HG03469 (cell line): ENCODE data around the gene RCAN1.

ENCODE experiments used
- ATAC-seq: cut with Tn5 transposase; IDR thresholded peaks from one replicate; pipeline ENCODE4 v1.9.1; 2021; ENCODE audit warnings: mild to moderate bottlenecking, moderate library complexity, moderate number of reproducible peaks; ENCODE audit not compliant: unreplicated experiment

Gene RCAN1

DNA sequence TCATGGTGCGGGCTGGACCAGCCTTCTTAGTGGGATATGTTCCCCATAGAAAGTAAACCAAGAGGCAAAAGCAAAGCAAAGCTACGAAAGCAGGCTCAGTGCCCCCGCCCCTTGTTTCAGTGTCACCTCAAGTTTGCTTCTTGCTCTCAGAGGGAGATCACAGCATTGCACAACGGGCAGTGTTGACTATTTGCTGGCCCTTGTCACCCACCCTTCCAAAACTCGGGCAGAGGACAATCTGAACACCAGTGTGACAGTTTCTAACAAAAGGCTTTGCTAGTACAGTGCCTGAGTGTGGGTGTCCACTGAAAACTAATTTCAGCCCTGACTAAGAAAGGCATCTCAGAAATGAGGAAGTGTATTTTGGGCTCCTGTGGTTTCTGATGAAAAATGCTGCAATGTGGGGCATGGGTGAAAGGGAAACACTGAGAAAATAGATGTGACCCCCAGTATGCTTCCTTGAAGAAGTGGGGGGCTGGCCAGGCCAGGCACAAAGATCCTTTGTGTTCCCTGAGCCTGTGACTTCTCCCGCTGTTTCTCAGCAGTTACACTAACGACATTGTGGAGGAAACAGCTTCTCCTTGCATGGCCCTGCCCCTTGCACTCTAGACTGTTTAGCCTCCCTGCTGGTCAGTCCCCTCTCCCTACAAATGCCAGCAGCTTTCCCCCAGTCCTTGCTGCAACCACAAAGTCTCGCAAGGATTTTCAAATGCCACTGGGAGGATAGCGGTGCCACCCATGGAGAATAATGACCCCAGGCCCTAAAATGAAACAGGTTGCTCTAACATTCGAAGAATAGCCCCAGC, 69.6 kb downstream of the RCAN1 start:
- peak; percentile 58 for ATAC-seq

DNA sequence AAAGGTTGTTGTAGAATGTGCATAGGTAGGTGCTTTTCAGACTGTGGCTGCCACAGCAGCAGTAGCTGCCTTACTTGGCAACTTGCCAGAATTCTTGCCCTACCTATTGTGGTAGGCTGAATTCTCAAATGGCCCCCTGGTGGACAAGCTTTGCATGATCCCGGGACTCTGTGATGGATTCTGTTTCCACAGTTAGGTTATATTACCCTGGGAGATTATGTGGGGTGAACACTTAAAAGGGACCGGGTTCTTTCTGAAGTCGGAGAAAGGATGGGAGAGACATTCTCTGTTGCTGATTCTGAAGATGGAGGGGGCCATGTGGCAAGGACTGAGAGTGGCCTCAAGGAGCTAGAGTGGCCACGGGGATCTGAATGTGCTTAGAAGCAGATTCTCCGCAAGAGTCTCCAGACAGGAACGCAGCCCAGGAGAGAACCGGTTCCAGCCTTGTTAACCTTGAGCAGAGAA, 70.8 kb downstream of the RCAN1 start:
- ATAC-seq = no peak

DNA sequence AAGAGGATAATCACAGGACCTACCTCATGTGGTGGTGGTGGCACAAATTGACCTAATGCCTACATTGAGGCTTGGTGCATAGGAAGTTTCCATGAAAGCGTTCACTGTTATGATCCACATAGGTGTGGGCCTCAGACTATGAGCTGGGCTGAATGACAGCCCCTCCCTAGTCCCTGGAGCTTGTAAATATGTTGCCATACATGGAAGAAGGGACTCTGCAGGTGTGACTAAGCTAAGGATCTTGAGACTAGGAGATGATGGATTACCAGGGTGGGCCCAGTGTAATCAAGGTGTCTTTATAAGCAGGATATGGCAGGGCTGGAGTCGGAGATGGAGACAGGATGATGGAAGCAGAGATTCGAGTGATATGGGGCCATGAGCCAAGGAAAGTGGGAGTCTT, 71.9 kb downstream of the RCAN1 start:
- ATAC-seq = no peak

DNA sequence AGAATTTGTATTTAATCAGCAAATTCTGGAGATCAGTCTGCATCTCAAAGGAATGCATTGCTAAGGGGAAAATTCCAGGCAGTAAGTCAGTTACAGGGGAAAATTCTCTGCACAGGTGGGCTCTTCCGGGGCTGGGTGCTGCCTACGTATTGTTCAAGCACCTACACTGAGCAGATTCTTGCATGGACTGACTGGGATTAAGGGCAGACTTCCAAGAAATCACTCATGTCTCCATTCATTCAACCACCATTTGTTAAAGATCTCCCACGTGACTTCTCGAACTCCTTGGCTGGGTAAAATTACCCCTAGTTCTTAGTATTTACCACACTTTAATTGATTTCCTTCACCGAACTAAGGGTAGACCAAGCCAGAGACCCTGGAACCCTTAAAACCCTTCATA, 74.7 kb downstream of the RCAN1 start:
- no peak for ATAC-seq

DNA sequence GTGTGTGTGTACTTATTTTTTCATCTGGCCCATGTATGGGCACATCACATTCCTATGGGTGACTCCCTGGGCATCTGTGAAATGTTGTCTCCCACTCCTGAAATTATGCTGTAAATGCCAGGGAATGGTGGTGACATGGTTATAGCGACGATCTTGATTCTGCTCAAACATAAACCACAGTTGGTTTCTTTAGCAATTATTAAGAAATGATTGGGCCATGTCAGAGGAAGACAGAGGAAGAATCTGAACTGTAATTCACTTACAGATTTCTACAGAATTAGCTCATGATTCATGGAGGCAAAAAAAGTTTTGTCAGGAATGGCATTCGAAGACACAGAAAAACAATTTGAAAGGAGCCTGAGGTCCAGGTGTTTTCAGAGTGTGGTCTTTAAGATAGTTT, 77.1 kb downstream of the RCAN1 start:
- no peak for ATAC-seq

DNA sequence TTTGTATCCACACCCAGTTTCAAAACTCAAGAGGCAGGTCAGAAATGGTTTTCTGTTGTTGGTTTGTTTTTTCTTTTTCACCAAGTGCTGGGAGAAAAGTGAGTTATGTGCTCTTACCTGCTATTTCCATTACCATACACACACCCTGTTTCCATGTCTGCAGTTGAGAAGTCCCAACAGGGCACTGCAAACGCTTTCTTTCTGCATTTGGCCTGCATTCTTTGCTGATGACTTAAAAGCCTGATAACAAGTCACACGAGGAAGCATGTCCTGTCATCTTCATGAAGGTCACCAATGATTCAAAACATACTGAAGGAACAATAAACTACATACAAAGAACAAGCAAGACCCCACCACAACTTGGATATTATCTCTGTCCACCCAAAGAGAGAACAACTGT, 78.1 kb downstream of the RCAN1 start:
- ATAC-seq = no peak

DNA sequence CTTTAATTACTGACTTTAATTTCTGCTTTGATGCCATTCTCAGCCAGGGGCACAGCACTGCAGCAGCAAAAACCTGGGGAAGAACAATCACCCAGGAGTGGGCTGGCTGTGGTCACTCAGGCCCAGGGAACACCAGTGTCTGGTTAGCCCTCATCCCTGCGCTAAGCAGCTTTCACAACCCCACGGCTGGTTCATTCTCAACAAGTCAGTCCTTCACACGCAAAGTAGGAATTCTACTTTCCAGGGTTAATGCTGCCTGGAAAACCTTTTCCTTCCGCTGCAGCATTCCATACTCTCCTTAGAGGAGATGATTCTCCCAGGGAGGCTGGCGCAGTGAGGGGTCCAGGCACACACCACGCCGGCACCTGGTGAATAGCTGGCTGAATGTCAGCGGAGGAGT, 78.6 kb downstream of the RCAN1 start:
- no peak for ATAC-seq

DNA sequence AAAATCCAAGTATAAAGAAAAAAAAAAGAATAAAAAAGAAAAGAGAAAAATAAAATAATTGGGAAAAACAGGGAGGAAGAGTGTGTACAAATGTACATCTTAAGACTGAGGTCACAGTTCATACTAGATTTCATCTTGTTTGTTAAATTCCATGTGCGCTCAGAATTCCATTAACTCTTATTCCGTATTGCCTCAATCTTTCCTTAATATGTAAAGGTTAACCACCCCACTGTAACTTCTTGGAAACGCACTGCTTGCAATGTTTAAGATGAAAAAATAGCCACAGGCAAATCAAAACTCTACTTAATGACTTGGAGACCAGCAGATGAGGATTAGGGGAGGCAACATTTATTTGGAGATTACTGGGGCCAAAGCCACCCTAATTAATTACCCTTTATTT, 79.0 kb downstream of the RCAN1 start:
- ATAC-seq = no peak

DNA sequence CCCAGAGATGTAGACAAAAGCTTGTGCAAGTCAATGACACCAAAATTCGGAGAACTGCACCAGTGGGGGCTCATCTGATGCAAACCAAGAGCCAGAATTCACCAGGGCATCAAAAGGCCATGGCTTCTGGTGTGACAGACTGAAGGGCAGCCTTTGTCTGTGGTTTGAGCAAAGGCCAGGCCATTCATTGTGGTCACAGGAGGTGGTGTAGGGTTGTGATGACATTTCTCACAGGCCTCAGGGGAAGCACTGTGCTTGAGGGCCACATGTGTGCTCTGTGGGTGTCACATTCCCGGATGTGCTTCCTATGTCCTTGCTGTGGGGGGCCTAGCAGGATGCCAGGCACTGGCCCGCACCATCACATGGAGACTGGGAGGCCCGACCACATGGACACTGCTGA, 80.4 kb downstream of the RCAN1 start:
- no peak for ATAC-seq

DNA sequence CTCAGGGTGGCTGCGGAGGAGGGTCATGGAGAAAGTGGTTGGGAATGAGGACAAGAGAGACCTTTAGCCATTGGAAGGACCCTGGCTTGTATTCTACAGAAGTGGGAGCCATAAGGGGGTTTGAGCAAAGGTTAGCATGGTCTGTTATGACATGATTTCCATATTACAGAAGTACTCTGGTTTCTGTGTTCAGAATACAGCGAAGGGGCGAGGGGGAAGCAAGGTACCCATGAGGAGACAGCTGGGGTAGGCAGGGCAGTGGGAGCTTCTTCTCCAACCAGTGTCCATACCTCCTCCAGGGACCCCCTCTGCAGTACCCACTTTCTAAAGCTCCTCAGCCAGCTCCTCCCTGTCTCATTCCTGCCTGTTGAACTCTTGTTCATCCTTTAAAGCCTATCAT, 81.0 kb downstream of the RCAN1 start:
- ATAC-seq = no peak

DNA sequence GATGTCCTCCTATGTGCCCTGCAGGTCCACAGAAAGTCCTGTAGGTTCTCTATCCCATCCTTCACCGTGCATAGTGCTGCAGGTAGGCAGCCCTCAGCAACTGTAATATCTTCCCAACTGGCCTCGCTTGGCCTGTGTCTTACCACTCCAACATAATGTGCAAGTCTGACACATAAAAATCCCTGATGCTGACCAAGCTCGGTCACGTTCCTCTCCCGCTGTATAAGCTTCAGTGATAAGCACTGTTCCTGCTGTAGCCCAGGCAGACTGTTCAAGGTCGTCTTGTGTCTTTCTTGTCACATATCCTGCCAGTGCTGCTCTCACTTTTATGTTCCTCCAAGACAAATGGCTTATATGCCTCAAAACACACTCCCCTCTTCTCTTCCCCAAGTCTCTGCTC, 83.5 kb downstream of the RCAN1 start:
- ATAC-seq = no peak

DNA sequence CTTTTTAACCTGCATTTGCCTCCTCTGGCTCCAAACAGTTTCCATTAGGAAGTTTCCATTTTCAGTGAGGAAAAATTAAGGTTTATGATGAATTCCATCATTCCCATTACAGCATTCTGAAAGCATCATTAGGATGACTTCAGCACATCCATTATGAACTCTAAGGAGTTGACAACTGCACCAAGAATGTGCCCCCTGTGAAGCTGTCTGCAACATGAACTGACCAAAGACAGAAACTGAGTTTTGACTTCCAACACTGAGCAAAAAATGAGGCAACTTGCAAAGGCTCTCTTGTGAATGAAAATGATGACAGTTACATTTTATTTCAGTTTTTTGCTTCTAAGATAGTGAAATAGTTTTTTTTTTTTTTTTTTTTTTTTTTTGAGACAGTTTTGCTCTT, 84.7 kb downstream of the RCAN1 start:
- no peak for ATAC-seq

DNA sequence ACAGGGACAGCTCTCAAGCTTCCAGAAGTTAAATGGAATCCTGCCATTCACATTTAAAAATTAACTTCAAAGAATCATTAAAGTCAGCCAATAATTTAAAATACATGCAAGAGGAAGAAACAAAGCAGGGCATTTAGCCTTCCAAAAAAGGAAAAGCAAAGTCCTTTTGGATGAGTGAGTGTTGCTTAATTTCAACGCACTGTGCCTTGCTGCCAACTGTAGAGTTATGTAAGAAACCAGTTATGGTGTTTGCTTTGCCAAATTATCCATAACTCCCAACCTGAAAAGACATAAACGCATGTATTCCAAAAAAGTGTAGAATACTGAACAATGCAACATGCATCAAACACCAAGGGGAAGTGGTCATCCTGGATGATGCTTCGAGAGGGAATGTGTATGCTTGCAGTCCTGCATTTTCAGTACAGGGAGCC, 86.8 kb downstream of the RCAN1 start:
- ATAC-seq = no peak

DNA sequence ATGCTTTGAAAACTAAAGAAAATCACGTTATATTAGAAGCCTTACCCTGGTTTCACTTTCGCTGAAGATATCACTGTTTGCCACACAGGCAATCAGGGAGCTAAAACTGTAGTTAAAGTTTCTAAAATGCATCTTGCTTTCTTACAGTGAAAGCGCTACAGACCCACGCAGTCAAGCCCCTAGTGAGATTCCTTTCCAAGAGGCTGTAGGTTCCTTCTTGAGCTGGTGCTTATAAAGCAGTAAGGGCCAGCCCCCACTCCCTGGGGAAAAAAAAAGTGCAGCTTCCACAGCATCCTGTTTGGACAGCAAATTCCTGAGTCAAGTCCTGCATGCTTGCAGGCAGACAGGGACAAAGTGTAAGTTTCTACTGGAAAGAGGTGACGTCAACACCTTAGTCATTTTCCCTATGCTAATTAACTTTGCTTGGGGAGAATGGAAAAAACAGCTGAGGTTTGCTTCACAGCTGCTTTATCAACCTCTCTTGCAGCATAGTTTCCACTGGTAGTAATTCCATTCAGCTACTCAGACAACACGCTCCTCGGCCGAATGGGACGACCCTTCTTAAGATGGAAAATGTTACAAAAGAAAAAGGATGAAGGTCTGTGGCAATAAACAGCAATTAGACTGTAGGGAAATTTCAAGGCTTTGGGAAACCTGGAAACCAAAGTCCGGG, 88.2 kb downstream of the RCAN1 start:
- ATAC-seq = no peak

DNA sequence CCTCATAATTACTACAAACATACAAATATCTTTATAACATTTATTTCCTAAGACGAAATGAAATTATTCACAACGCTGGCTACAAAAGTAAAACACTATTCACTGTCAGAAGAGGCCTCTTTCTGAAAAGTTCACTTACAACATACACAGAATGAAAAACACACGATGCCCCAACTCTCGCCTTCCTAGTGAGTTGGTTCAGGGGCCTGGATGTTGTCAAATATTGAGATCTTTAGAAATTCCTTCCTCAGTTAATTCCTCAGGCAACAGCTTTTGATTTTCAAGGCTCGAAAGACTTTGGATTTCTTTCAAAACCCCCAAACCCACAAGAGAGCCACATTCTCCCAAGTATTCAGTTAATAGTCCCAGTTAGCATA, 88.7 kb downstream of the RCAN1 start:
- no peak for ATAC-seq

DNA sequence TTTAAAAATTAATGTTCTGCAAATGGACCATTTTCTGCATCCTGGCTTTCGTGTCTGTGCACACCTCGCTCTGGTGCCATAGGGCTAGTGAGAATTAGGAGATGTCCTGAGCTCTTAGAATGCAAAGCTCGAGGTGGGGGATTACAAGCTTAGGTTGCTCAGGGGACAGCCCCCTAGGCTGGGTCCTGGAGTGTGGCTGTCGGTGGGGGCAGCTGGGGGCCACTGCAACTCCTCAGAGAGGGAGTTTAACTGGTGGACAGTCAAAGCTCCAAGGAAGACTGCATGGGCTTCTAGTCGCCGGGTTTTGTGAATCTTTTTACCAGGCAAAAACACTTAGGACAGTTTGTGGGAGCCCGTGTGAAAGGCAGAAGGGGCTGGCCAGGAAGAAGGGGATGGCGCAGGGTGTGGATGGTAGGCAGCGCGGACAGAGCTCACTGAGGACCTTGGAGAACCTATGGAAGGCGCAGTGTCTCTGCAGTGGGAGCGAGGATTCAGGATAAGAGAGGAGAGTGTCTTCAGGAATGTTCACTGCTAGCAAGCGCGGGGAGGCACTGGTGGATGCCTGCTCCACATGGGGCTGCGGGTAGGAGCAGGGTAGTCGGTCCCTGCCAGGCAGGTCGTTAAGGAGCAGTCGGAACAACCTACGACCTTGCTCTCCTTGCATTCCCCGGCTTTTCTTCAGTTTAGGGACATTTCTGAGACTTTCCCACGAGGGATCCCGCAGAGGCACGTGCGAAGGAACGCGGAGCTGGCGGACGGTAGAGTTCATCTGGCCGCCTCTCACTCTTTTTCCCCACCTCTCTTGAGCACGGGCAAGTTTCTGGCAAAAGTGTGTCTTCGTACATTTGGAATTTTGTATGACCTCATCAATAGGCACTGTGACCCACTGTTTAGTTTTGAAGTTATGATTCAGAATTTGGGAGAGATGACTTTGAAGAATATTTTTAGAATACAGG, 90.0 kb downstream of the RCAN1 start:
- no peak for ATAC-seq

DNA sequence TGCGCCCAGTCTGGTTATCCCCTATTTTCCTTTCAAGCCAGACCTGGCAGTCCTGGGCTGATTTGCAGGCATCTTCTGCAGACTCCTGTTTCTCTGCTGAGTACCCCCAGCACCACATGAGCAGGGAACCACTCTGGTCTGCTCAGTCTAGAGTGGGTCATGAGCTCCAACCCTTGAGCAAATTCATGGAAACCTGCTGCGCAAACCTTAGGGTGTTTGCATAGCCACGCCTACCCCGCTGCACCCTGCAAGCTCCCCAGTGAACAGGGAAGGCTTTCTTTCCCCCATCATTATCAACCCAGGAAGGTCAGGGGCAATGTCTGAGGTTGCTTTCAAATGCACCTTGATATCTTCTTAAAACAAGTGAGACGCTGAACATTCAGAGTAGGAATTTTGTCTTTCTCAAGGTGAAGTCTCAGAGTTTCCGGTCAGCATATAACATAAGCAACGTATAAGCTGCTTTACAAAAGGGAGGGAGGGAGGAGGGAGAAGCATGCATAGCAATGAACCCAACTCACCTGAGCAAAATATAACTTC, 91.8 kb downstream of the RCAN1 start:
- no peak for ATAC-seq

DNA sequence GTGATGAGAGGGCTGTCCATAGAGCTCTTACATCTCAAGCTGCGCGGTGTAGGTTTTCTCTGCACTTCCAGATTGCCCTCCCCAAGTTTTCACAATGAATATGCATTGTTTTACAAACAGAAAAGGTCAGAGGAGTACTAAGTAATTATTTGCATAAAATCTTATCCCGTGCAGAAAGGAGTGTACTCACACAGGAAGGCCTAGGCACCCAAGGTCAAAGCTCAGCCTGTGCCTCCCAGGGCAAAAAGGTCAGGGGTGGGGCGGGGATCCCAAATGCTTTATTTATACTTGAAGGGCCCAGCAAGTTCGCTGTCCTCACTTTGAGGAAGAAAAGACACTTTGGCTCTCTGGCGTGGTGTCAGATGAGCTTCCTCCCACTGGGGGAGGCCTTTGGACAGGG, 92.6 kb downstream of the RCAN1 start:
- no peak for ATAC-seq

DNA sequence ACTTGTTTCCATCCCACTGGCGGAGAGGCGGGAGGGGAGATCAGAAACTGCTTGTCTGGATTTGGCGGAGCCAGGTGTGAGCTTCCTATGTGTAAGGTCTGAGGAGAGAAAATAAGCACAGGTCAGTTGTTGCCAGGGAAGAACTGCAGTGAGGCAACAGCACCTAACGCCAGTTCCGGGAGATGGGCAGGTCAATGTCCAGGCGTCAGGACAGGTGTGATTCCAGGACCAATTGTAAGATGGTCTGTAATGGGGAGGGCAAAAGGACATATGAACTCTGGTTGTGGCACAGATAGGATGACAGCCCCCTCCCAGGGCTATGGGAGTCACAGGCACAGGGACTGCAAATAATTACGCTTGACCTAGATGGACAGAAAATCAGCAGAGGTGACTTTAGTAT, 93.4 kb downstream of the RCAN1 start:
- no peak for ATAC-seq

DNA sequence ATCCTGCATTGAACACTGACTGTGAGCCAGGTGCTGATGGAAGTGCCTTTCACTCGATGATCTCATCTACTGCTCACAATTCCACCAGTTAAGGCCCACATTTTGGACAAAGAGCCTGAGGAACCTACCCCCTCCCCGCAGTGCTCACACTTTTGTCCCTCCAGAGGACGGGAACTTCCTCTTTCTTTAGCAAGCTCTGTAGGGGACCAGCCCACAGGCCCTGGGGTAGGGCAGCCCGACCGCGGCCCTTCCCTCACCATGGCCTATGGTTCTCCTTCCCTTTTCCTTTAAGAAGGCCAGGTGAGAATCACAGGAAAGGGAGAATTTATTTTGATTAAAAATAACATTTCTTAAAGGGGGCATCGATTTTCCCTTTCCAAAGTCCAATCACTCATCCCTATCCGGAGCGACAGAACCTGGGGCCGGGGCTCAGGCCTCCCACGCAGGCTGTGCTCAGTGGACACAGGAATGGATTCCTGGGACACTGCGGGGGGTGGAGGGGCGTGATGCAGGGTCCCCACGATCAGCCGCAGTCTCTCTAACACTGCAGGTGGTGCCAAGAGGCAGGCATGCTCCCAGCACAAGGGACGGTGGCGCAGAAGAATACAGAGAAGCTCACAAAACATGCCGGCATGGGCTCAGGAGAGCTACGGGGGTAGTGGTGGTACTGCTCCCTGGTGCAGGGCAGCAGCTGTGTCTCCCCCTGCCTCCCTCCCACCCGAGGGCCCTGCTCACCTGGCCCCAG, 94.0 kb downstream of the RCAN1 start:
- no peak for ATAC-seq
